ENCODE measurements around the gene NPFFR2.

DNA sequence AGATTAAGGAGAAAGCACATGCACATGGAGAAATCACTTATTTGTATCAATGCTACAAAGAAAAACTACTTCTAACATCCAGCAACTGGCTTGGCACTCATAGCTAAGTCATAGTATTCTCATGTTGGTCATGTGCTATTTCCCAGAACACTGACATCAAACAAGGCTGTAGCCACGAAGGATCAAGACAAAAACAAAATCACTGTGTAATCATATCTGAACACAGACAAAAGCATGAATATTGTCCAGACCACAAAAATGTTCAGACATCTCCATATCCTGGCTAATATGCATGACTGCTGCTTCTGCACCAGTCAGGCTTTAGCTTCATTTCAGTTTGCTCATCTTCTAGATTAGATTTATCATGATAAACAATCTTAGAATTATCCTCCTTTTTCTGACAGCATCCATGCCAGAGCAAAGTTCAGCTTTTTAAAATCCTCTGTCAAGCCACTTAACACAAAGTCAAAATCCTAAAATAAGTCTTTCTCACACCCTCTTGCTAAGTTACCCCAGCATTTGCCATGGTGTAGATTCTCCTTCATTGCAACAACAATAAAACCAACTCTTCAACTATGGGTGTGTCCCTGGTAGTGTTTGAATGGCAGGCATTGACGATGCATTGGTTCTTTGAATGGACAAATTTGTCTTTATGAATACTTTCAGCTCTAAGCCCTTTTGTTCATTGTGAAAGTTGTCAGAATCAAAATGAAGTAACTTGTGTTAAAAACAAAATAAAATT lies 39.1 kb upstream of the NPFFR2 start:
- TF ChIP-seq, protein P1, sequence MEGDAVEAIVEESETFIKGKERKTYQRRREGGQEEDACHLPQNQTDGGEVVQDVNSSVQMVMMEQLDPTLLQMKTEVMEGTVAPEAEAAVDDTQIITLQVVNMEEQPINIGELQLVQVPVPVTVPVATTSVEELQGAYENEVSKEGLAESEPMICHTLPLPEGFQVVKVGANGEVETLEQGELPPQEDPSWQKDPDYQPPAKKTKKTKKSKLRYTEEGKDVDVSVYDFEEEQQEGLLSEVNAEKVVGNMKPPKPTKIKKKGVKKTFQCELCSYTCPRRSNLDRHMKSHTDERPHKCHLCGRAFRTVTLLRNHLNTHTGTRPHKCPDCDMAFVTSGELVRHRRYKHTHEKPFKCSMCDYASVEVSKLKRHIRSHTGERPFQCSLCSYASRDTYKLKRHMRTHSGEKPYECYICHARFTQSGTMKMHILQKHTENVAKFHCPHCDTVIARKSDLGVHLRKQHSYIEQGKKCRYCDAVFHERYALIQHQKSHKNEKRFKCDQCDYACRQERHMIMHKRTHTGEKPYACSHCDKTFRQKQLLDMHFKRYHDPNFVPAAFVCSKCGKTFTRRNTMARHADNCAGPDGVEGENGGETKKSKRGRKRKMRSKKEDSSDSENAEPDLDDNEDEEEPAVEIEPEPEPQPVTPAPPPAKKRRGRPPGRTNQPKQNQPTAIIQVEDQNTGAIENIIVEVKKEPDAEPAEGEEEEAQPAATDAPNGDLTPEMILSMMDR (conservative IDR thresholded peaks at IDR 0.05 in 1 of 2, IDR thresholded peaks at IDR 0.05 in 1 of 2; ENCODE audit: low read depth in 1 of 2, low read length in 2 of 2), result no peak
- TF ChIP-seq EZH2 (IDR thresholded peaks at IDR 0.05; ENCODE audit: low read length, missing control alignments), result no peak
